HG03064 (cell line): ENCODE results near the gene AQR.
"Not testable (repeated sequence)": the region's sequence is repeated elsewhere in the genome, so short reads cannot be mapped to it uniquely, and the experiment has no call there.

Source experiments
- ATAC-seq: cut with Tn5 transposase; IDR thresholded peaks from one replicate; pipeline ENCODE4 v1.9.1; 2021; ENCODE audit warnings: low read depth; ENCODE audit not compliant: unreplicated experiment

The AQR gene

DNA sequence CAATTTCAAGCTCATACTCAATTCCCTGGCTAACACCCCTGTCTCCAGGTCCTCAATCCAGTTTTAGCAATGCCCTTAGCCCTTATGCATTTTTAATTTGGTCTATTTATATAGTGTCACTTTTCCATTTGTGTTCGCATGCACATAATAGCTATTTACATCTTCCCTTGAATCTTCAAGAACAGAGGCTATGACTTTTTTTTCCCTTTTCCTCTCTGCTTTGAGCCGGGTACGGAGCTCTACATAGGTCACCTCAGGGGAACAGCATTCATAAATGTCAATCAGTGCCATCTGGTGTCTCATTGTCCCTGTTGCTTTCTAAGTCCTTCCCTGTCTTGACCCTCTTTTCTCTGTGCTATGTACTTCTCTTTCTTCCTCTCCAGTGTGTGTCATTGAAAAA, 147.7 kb downstream of the AQR start:
- ATAC-seq: no peak

DNA sequence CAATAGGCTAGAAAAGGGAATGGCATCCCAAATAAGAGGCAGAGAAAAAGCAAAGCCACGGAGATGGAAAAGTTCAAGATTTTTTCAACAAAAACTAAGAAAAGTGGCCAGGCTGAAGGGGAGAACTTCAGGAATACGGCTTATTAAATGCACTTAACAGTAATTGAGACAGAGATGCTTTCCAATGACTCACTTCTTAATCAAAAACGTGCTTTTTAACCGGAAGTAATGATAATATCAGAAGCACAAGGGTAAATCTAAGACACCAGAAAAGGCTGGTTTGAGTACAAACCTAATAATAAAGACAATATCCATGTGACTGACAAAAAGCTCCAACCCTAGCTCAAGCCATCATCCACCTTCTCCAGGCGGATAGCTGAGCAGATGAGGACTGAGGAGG, 149.4 kb downstream of the AQR start:
- no peak for ATAC-seq

DNA sequence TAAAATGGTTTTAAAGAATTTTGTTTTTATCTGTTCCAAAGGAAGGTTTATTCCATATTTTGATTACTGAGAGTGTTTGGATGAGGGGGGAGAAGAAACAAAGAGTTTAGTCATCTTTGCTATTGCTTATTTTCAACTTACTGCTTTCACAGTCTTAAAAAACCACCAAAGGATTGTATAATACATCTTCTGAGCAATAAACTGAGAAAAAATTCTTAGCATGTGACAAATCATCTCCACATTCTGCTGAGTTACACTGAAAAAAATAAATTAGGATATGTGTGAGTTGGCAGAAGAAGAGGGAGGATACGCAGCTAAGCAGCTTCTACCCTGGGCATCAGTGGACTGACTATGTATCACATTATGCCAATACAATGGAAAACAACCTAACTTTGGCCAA, 151.0 kb downstream of the AQR start:
- ATAC-seq: no peak

- no peak for ATAC-seq
Observed at GRCh38 chr15:34815836-34816235, 153.7 kb downstream of the AQR start.

DNA sequence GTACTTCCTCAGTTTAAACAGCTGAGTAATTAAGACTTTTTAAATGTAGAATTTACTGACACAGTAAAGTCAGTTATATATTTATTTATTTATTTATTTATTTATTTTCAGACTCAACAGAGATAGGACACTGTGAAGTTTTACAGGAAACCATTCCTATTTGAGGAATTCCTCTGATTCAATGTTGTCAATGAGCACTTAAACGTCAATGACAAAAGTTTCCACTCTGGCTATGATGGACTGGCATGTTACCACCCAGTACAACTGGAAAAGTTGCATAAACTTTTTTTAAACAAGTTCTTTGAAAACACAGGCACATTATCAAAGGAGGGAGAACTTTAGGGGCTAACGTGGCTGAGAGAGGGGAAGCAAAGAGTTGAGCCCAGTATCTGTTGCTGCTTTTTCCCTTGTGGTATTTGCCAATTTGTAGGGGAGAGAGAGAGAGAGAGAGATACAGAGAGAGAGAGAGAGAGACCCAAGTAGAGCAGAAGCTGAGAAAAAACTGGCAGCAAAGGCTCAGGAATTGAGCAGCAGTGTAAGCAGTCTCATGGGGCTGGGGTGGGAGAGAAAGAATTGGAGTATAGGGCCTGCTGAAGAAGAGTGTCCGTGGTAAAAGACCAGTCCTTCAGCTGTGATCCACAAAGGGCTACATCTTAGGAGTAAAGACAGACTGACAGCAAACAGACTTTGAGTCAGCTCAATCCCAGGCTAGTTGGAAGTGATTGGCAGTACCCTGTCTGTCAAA, 155.9 kb downstream of the AQR start:
- ATAC-seq: no peak

DNA sequence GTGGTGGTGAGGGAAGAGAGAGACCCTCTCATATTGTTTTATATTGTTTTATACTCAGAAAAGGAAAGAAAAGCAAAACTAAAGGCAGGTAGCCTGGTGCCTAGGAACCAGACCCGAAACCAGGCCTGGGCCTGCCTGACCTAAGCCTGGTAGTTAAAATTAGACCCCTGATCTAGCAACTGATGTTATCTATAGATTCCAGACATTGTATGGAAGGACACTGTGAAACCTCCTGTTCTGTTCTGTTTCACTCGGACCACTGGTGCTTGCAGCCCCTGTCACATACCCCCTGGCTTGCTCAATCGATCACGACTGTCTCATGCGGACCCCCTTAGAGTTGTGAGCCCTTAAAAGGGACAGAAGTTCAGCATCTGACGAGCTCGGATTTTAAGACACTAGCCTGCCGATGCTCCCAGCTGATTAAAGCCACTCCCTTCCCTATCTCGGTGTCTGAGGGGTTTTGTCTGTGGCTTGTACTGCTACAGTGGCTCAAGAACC, 156.6 kb downstream of the AQR start:
- ATAC-seq: not testable (repeated sequence)

- no peak for ATAC-seq
Observed at GRCh38 chr15:34812369-34812768, 157.2 kb downstream of the AQR start.

- no peak for ATAC-seq
Observed at GRCh38 chr15:34810443-34811129, 159.0 kb downstream of the AQR start.

GRCh38 chr15:34809186-34809585, 160.4 kb downstream of the AQR start:
- no peak for ATAC-seq

- ATAC-seq: no peak
Observed at GRCh38 chr15:34808016-34808415, 161.5 kb downstream of the AQR start.

GRCh38 chr15:34807241-34807640, 162.3 kb downstream of the AQR start:
- not testable (repeated sequence) for ATAC-seq

- no peak for ATAC-seq
Observed at GRCh38 chr15:34804776-34805175, 164.8 kb downstream of the AQR start.

DNA sequence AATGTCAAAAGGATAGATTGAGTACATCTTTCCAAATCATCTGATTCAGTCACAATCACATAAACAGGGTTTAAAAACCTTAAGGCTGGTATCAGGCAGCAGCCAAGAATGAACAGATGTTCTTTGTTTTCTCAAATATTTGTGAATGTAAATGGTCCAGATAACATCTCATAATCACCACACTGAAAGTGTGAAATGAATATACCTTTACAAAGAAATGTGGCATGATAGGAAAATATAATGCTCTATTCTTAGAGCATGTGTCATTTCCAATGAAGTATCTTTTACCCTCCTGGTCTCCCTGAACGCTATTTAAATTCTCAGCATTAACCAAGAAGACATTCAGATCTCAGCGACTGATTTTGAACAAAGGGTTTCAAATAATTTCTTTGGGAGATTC, 165.4 kb downstream of the AQR start:
- no peak for ATAC-seq

DNA sequence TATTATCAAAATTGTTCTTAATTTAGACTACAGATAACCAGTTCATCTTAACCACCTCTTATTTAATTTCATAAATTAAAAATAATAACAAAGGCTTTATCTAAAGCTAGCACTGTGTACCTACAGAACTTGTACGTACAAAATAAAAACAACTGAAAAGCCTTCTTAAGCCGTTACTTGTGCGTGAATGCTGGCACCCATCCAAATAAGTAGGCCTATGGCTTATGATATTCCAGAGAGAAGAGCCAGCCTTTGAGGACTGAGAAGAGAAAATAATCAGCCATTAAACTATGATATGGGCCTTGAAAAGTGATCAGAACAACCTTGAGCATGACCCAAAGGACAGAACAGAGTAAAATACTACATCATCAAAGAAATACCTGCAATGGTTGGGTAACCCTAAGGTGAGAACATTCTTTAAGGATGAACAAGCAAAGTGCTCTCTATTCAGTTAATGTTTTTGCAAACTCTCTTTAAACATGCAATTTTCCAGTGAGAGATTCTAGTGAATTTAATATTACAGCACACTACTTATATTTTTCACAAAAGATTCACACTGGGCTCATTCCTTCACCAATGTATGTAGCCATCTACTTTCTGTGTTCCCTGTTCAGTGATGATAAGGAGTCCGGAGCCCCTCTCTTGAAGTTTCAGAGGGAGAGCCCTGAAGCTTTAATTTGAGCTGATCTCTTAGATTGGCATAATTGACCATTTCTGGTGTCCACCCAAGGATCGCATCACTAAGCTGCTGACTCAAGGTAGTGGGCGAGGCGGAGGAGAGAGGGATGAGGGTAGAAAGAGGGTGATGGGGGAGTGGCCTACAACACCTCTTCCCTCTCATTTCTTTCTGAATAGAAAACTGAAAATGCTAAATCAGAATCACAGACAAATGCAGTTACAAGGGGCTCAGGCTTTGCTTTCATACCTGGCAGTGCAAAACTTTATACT, 166.5 kb downstream of the AQR start:
- ATAC-seq: no peak

- ATAC-seq: no peak
Observed at GRCh38 chr15:34802371-34802770, 167.2 kb downstream of the AQR start.
